Measurements from ENCODE around the gene ROBO4. TPM values are rescaled to one million over a fixed set of nuclear protein-coding genes. Genes with fewer than 3 reads are reported as not detected.
A peak's percentile ranks its signal among the peaks of the same experiment; 100 is the strongest.

The ROBO4 gene
- total RNA-seq, 1 experiment from 2014 or later = 0.69 TPM

DNA sequence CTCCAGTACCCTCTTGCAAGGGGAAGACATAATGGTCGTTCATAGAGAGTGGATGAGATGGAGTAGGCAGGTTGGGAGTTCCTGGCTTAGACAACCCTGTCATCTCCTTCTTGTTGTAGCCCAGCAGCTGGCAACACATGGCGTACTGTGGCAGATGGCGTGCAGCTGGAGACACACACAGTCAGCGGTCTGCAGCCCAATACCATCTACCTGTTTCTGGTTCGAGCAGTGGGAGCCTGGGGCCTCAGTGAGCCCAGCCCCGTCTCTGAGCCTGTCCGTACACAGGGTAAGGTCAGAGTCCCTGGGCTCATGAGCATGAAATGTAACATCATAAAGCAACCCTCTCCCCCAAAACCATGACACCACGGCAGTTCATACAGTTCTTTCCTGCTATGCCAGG lies 23.7 kb downstream of the ROBO4 start:
- no peak for DNase-seq (ENCODE audit: low read depth)

DNA sequence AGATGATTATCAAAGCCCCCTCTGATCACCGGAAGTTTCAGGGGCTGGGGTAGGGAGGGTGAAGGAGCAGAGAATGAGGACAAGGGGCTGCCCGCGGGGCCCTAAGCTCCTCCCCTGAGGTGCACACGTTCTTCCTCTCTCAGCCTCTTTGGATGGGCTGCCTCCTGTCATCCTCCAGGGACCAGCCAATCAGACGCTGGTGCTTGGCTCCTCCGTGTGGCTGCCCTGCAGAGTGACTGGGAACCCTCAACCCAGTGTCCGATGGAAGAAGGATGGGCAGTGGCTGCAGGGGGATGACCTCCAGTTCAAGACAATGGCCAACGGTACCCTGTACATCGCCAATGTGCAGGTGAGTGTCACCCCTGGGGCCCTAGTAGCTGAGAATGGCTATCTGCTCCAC lies 24.9 kb downstream of the ROBO4 start:
- DNase-seq (ENCODE audit: low read depth) = no peak

DNA sequence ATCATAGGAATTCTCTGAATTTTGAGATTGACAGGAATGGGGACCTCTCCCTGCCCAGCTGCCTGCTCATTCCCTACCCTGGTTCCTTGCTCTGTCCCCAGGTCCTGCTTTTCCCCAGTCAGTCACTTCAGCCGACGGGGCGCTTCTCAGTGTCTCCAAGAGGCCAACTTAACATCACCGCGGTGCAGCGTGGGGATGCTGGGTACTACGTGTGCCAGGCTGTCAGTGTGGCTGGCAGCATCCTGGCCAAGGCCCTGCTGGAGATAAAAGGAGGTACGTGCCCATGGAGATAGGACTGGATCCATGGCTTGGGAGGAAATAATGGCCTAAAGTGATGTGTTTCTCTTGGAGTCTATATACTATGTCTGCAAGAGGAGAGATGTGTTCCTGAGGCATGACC lies 25.4 kb downstream of the ROBO4 start:
- no peak for DNase-seq (ENCODE audit: low read depth)

DNA sequence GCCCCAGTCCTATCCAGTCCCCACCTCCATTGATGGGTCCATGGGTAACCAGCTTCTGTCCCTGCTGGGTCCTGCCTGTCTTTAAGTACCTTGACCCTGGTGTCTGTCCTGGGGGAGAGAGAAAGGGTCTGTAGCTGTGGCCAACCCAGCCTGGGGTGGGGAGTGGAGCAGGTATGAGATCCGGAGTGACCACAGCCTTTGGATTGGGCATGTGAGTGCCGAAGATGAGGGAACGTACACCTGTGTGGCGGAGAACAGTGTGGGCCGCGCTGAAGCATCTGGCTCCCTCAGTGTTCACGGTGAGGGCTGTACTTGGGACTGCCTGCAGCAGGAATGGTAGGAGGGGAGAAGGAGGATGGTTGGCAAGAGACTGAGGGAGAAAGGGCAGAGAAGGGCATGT lies 27.2 kb downstream of the ROBO4 start:
- no peak for DNase-seq (ENCODE audit: low read depth)

DNA sequence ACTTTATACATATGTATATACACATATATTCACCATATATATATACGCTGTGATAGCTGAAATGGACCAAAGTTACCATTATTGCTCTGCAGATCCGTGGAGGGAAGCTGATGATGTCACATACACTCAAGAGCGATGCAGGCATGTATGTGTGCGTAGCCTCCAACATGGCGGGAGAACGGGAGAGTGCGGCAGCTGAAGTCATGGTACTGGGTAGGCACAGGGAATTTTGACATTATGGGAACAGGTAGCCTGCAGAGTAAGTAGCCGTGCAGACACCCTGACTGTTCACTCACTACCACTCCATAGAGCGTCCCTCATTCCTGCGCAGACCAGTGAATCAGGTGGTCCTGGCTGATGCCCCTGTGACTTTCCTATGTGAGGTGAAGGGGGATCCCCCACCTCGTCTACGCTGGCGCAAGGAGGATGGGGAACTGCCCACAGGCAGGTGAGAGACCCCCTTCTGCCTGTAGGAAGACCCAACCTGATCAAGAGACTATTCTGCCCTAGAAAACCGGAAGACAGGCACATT lies 27.7 kb downstream of the ROBO4 start:
- DNase-seq (ENCODE audit: low read depth) = no peak

DNA sequence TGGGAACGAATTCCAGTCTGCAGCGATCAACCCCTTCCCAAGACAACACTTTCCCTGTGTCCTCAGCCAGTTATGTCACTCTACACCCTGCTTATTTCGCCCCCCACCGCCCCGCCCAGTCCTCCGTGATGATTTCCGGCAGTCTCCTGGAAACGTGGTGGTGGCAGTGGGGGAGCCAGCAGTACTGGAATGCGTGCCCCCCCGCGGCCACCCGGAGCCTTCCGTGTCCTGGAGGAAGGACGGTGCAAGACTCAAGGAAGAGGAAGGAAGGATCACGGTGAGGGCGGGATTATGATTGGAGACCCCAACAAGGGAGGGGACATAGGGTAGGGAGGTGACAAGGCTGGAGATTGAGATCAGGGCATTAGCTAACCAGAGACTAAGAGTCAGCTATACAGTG lies 28.3 kb downstream of the ROBO4 start:
- no peak for DNase-seq (ENCODE audit: low read depth)

DNA sequence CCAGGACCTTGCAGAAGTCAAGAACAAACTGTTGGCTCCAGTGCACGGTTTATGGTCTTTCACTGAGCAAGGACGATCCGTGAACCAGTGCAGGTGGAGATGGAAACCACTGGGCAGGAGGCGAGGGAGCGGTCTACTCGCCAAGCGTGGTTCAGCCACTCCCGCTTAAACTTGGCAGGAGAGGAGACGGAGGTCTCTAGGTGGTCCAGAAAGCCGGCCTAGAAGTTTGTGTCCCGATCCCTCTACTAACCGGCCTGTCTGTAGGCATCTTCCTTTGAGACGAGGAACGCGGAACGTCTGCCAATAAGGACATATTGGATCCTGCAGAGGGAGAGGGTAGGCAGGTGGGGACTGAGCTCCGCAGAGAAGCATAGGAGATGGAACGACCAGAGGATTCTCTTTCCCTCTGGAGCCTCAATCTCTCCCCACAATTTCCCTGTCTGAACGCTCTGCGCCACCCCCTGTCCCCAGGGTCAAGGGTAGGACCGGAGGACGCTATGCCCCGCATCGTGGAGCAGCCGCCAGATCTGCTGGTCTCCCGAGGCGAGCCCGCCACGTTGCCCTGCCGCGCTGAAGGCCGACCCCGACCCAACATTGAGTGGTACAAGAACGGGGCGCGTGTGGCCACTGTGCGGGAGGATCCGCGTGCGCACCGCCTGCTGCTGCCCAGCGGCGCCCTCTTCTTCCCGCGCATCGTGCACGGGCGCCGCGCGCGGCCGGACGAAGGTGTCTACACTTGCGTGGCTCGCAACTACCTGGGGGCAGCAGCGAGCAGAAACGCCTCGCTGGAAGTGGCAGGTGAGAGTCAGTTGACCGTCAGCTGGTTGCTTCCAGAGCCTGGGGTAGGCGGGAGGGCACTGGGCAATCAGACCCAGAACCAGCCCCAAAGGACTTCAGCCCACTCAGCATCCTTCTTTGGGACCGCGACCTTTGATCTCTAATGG lies 29.1 kb downstream of the ROBO4 start:
- DNase-seq (ENCODE audit: low read depth) = no peak

DNA sequence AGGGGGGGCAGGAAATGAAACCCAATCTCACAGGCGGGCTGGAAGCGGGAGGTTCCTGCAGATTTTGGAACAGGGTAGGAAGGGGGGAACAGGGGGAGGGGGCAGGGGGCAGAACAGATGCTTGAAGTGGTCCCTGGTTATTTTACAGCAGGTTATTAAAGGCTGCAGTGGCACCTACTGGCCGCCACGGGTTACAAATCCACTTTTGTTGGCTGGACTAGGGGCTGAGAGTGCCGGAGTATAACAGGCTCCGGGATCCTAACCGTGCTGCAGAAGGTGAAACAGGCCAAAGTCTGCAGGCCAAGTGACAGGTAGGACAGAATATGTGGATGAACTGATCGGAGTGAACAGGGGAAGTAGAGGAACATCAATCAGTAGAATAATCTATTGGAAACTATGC lies 30.0 kb downstream of the ROBO4 start:
- DNase-seq (ENCODE audit: low read depth) = peak; percentile 46

DNA sequence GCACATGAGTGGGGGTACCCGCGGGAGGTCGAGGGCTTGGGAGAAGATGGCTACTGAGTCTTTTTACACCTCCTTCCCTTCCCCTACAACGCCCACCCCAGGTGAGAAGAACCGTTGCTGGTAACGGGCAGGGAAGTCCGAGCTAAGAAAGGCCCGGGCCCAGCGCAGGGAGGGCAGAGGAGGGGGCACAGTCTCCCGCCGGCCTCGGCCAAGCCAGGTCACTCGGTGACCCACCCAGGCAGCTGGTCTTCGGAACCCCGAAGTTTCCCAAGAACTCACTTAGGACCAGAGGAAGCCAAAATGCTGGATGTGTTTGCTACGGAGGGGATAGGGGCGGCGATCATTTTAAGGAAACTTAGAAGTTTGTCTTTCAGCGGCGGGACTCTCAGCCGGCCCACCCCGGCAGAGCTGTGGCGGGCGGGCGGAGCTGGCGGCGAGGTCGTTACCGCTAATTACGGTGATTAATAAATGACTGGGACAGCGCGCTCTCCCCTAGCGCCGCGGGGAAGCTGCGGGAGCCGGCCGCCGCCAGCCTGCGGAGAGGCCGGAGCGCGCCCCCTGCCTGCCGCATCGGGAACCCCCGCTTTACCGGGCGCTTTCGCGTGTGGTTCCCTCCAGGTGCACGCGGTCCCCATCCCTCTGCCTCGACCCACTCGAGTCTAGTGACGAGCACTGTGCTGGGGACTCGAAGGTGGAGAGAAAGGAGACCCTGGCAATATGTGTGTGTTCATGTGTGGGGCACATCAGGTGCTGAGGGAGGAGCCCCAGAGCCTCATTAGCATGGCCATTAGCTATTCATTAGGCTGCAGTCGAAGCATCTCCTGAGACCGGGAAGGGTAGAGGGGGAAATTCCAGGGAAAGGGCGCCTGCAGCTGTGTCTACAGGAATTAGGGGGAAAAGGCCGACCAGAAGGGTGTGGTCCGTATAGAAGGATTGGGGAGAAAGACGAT lies 31.5 kb downstream of the ROBO4 start:
- peak; percentile 55 for DNase-seq (ENCODE audit: low read depth)

DNA sequence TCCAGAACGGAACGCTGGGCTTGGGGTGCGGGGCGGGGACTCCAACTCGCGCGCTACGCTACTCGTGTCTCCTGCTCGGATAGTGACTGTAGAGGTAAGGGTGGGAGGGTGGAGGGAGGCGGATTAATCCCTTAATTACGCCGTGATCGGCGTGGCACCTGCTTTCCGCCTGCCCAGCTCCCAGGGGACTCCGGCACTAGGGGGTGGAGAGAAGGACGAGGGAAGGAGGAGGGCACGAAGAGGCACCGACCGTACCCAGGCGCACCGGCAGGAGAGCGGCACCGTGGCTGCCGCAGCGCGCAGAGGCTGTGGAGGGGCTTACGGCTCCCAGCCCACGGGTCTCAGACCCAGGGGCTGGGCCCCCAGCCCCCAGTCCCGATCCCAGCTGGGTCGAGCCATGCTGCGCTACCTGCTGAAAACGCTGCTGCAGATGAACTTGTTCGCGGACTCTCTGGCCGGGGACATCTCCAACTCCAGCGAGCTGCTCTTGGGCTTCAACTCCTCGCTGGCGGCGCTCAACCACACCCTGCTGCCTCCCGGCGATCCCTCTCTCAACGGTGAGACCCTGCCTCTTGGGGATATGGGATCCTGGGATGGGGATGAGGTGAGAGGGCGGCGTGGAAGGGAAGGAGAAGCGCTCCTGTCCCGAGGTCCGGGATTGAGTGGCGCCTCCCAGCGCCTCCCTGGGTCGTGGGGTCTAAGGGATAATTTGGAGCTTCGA lies 32.3 kb downstream of the ROBO4 start, which contains the start of gene ROBO3:
Gene ROBO3 (plus strand): TSS at position 252 of the 721 bp plus-strand sequence. CDS start 146 bp downstream, at position 398.
- DNase-seq (ENCODE audit: low read depth) = no peak

DNA sequence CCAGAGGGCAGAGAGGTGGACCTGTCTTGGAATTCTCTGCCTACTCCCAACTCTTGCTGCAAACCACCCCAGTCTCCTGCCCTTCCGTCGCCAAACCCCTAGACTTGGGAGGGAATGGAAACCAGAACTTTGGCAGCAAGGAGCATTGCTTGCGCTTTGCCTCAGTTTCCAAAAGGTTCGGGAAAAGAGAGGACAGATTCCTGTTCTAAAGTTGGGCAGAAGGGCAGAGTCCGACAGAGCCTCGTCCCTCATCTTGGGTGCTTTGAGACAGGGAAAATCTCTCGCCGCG lies 32.8 kb downstream of the ROBO4 start:
- DNase-seq (ENCODE audit: low read depth) = no peak

DNA sequence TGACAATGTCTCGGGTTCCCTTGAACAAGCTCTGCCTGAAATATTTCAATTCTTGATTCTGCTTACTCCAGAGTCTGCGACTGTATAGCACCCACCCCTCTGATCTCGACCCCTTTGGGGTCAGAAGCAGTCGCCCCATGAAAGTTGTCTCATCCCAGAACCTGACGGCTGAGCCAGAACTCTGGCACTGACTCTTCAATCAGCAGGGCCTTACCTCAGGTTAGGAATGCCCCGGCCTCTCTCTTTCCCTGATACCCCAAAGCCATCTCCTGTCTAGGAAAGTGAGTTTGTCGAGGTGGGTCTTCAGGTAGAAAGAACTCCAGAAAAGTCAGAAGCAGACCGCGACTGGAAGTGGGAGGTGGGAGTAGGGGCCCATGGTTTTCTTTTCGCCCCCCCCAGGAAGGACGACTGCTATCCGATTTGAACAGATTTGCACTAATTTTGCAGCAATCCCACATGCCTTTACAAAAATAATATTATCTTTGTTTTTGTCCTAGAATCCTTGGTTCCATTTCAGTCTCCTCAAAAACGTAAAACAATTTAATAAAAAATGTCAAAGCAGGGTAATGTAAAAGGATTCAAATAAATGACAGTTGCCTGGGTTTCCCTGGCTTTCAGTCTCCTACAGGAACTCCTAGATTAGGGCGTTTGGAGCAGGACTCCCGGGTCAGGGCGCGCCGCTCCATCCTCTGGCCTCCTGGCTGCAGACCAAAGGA lies 33.3 kb downstream of the ROBO4 start:
- no peak for DNase-seq (ENCODE audit: low read depth)

DNA sequence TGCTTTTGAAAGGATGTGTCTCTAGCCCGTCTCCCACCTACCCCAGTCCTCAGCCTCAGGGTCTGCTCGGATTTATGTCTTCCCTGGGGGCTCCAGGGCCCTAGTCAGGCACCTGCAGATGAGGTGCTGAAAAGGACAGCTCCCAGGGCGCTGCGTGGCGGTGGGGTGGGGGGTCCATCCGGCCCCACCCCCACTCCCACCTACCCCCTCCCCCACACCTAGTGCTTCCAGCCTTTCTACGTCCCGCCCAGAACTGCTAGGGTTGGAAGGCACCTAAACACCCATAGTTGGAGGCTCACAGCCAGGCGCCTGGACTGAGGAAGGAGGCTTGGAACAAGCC lies 33.9 kb downstream of the ROBO4 start:
- DNase-seq (ENCODE audit: low read depth) = no peak

DNA sequence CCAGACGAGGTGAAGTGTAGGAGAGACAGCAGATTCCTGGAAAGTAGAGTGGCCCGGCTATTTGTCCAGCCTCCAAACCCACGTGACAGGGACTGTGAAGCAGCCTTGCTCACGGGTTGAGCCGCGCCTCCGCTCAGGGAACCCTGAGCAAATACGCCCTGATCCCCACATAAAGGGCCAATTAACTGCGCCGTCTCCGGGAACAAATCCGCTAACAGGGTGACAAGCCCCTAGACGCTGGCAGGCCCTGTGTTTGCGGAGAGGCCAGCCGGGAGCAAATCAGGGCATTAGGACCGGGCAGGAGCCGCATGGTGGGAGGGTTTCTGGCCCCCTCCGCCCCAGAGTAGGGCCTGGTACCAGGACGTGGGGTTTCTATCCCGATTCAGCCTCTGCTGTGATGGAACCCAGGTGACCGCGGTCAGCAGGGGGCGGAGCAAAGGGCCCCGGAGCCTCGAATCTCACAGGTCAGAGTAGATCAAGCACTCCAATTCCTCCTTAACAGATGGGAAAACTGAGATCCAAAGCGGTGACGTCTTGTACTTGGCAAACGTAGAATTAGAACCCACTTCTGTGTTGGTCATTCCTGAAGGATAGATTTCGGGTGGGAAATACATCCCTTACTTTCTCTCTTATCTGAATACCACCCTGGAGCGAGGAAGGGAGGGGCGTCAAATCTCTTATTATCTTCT lies 34.4 kb downstream of the ROBO4 start:
- peak; percentile 52 for DNase-seq (ENCODE audit: low read depth)

DNA sequence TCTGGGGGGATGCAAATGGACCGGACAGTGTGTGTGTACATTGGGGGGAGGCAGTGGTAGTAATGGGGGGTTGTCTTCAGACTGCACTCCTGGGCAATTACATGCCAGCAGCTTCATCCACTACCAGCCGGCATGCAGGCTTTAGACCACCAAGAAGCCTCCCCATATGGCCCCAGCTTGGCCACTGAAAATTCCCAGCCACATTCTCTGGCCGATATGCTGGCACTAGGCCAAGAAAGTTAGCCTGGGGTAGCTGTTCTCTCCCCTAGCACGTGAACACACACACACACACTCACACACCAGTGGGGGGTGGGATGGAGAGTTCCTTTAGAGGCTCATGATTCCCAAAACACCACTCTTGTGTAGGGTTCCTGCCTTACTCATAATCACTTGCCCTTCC lies 36.0 kb downstream of the ROBO4 start:
- DNase-seq (ENCODE audit: low read depth) = no peak

DNA sequence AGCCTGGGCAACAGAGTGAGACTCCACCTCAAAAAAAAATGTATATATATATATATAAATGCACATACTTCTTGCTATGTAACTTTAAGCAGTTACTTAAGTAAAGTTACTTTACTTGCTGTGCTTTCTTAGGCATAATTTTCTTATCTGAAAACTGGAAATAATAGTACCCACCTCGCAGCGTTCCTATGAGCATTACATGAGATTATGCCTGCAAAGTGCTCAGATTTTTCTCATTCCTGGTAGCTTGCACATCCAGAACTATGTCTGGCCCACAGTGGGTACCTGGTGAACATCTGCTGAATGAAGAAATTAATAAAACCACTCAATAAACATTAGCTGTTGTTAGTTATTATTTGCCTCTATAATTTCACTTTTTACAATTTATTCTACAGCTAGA lies 38.5 kb downstream of the ROBO4 start:
- no peak for DNase-seq (ENCODE audit: low read depth)

DNA sequence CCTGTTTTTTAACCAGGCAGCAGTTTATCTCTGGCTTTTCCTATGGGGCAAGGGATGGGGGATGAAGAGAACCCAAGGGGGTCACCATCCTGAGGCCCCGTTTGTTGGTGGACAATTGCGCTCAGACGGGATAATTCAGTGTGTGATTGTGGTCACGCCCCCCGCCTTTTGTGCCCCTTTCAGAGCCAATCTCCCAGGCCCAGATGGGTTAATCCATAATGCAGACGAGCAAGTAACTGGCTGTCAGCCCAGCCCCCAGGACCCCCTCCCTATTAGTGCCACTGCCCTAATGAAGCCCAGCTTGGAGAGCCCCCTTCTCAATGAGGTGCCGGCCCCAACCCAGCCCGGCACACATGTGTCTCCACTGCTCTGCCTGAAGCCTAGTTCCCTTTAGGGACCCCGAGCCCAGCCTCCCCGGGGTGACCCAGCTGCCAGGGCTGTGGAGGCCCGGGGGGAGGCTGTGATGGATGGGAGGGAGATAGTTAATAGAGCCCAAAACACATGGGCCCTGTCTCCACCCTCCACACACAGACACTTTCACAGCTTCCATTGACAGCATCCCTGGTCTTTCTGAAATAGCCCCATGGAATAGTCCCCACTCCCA lies 51.5 kb downstream of the ROBO4 start:
- no peak for DNase-seq (ENCODE audit: low read depth)

DNA sequence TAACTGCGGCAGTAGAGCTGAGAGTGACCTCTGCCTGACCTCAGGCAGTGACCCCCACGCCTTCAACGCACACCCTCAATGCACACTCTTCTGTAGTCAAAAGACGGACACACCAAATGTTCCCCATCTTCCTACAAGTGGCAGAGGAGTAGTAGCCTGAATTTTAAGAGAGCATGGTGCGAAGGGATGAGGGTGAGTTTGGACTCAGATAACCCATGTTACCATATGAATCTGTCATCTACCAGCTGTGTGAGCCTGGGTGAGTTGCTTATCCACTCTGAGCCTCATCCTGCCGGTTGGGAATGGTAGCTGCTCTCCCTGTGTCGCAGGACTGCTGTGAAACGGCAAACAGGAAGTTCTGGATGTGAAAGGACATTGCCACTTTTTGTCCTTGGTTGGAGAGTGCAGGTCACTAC lies 53.0 kb downstream of the ROBO4 start:
- DNase-seq (ENCODE audit: low read depth) = no peak

DNA sequence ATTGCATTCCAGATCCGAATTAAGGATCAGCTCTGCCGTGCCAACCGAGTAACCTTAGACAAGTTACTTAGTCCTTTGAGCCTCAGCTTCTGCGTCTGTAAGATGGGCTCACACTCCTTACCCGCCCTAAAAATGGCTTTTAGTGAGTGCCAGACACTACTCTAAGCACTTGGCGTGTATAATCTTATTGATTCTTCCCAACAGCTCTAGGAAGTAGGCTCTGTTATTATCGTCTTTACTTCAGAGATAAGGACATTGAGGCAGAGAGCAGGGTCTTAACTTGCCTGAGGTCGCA lies 54.1 kb downstream of the ROBO4 start:
- DNase-seq (ENCODE audit: low read depth) = no peak

DNA sequence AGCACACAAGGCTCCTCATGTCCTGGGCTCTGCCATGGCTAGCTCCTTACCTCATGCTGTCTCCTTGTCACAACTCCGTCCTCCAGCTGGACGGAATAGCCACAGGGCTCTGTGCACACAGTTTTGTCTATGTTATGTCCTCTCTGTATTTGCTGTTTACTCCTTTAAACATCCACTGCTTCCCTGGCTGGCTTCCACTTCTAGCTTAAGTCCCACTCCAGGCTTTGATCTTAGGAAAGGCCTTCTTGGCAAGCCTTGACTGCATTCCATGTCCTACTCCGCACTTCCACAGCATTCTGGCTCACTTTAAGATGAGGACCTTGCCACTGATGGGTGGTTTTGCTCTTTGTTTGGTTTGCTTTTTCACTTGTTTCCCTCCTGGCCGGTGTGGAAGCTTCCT lies 55.4 kb downstream of the ROBO4 start:
- no peak for DNase-seq (ENCODE audit: low read depth)

Data from Daoy (cell line).